ENCODE data around the gene ASXL1.
A peak's percentile ranks its signal among the peaks of the same experiment; 100 is the strongest.
"Not testable (repeated sequence)": the region's sequence is repeated elsewhere in the genome, so short reads cannot be mapped to it uniquely, and the experiment has no call there.

The ASXL1 gene

DNA sequence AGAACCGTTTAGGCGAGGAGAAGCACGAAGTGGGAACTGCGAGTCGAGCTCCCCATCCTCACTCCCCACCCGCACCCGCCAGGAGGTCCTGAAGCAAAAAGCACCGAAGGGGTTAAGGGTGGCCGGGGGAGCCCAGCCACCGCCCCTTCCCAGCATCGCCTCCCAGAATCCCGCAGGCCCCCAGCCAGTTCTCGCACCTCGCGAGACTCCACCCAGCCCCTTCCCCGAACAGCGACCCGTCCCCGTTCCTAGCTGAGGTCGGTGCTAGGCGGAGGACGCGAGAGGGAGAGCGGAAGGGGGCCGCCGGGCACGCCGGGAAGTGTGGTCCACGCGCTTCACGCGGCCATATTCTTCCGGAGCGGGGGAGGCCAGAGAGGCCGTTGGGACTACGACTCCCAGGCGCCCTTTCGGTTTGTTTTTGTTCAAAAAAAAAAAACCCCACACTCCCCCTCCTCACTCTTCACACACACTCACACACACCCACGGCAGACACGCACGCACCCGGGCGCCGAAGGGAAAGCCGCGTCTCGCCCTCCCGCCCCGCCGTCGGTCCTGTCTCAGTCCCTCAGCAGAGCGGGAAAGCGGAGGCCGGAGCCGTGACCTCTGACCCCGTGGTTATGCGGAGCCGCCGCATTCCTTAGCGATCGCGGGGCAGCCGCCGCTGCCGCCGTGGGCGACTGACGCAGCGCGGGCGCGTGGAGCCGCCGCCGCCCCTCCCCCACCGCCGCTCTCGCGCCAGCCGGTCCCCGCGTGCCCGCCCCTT is at the start of gene ASXL1:
ASXL1 (plus strand) TSS at position 463 of the 763 bp plus-strand sequence. CDS start 445 bp downstream, outside the sequence.
- DNase-seq, result peak; percentile 90

GRCh38 chr20:32312718-32313424 is 45.3 kb upstream of the ASXL1 start:
- DNase-seq, result no peak

DNA sequence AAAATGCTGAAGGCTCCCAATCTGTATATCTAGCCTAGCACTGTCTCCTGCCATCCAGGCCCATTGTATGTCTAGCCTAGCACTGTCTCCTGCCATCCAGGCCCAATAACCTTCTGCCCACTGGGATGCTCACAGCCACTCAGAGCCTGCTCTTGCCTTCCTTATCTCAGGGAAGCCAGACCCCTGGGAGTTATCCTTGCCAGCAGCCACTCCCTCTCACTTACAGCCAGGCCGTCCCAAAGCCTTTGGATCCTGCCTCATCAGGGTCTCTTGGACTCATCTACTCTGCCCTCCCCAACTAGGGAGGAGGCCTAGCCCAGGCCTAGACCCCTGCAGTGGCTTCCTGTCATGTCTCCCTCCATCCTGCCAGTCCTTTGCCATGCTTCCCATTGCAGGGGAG is 43.4 kb upstream of the ASXL1 start:
- no peak for DNase-seq

DNA sequence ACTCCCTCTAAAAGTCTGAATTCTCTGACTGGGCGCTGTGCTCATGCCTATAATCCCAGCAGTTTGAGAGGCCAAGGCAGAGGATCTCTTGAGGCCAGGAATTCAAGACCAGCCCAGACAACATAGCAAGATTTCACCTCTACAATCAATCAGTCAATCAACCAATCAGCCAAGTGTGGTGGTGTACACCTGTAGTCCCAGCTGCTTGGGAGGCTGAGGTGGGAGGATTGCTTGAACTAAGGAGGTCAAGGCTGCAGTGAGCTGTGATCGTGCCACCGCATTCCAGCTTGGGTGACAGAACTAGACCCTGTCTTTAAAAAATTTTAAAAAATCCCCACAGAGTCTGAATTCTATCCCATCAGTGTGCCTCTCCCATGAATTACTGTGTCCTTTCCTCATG is 42.7 kb upstream of the ASXL1 start:
- no peak for DNase-seq

GRCh38 chr20:32315891-32316290 is 42.2 kb upstream of the ASXL1 start:
- DNase-seq, result no peak

DNA sequence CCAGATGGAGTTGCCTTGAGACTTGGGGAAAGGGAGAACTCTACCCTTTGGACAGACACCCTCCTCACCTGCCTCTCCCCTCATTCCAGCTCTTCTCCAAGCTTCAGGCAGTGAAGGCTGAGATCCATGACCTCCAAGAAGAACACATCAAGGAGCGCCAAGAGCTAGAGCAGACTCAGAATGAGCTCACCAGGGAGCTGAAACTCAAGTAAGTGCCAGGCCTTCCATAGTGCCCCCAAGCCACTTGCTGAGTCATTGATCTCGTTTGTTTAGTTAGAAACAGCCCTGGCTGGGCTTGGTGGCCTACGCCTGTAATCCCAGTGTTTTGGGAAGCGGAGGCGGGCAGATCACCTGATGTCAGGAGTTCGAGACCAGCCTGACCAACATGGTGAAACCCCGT is 41.5 kb upstream of the ASXL1 start:
- no peak for DNase-seq

DNA sequence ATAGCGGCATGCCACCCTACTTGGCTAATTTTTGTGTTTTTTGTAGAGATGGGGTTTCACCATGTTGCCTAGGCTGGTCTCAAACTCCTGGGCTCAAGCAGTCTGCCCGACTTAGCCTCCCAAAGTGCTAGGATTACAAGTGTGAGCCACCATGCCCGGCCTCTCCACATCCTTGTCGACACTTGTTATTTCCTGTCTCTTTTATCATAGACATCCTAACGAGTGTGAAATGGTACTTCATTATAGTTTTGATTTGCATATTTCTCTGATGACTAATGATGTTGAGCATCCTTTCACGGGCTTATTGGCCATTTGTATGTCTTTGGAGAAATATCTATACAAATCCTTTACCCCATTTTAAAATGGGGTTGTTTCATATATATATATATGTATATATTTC is 39.0 kb upstream of the ASXL1 start:
- DNase-seq, result no peak

DNA sequence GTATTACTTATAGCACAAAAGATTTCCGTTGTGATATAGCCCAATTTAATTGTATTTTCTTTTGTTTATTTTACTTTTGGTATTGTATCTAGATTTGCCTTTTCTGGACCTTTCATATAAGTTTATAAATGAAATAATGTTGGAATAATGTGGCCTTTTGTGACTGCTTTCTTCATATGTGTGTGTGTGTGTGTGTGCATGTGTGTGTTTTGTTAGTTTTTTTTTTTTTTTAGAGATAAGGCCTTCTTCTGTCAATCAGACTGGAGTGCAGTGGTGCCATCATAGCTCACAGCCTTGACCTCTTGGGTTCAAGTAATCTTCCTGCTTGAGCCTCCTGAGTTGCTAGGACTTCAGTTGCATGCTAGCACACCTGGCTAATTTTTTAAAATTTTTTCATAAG is 37.8 kb upstream of the ASXL1 start:
- no peak for DNase-seq

GRCh38 chr20:32321390-32321789 is 36.7 kb upstream of the ASXL1 start:
- DNase-seq, result no peak

GRCh38 chr20:32322260-32322659 is 35.9 kb upstream of the ASXL1 start:
- DNase-seq, result not testable (repeated sequence)

DNA sequence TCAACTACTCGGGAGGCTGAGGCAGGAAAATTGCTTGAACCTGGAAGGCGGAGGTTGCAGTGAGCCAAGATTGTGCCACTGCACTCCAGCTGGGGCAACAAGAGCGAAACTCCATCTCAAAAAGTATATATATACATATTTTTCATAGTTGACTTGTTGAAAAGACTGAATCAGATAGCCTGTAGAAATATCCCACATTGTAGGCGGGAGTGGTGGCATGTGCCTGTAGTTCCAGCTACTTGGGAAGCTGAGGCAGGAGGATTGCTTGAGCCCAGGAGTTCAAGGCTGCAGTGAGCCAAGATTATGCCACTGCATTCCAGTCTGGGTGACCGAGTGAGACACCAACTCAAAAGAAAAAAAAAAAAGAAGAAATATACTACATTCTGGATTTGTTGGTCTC is 34.4 kb upstream of the ASXL1 start:
- not testable (repeated sequence) for DNase-seq

GRCh38 chr20:32325706-32326503 is 32.2 kb upstream of the ASXL1 start:
- DNase-seq, result no peak

DNA sequence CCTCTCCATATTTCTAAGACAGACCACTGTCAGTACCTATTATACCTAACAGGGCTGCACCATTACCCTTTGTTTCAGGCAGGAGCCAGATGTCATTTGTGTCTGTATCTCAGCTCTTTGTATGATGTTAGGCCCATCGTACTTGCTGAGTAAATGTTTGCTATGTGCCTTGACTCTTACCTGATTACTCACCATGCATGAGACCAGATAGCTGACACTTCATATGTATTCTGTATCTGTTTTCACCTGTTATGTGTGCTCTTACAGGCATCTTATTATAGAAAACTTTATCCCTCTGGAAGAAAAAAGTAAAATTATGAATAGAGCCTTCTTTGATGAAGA is 31.7 kb upstream of the ASXL1 start:
- DNase-seq, result no peak

- no peak for DNase-seq
Measured at GRCh38 chr20:32327087-32327681, 30.9 kb upstream of the ASXL1 start.

DNA sequence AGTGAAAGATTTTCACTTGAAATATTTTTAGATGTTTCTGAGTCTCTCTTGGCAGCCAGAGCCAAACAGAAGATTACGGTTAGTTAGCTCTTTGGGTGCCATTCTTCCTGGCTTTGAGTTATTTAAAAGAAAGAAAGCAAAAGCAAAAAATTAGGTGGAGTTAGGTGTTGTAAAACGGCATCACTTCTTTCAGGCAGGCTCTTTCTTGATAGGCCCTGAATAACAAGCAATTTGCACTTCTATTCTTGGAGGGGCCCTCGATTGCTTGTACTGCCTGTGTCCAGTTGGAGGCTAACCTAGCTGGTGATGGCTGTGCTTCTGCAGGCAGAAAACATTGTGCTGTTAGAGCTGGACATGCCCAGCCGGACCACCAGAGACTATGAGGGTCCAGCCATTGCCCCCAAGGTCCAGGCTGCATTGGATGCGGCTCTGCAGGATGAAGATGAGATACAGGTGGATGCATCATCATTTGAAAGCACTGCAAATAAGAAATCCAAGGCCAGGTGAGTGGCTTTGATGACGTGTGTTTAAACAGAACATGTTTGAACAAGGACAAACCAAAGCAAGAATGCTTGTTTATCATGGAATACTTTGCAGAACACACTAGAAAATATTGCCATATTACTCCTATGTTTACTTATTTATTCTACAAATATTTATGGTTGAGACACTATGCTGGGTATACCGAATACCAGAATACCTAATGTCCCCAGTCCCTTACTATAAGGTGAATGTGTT is 28.1 kb upstream of the ASXL1 start:
- DNase-seq, result no peak

DNA sequence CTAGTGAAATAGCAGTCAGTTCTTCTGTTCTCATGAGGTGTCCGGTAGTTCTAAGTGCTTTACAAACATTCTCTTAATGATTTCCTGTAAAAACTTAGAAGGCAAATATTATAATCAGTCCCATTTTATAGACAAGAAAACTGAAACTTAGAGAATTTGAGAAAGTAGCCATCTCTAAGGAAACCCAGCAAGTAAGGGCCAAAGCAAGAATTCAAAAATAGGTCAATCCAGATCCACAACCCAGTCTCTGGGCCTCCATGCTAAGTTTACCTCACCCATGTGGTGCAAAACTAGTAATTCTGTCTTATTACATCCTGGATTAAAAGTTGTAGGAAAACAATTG is 27.6 kb upstream of the ASXL1 start:
- no peak for DNase-seq

GRCh38 chr20:32332614-32333013 is 25.5 kb upstream of the ASXL1 start:
- DNase-seq, result no peak

DNA sequence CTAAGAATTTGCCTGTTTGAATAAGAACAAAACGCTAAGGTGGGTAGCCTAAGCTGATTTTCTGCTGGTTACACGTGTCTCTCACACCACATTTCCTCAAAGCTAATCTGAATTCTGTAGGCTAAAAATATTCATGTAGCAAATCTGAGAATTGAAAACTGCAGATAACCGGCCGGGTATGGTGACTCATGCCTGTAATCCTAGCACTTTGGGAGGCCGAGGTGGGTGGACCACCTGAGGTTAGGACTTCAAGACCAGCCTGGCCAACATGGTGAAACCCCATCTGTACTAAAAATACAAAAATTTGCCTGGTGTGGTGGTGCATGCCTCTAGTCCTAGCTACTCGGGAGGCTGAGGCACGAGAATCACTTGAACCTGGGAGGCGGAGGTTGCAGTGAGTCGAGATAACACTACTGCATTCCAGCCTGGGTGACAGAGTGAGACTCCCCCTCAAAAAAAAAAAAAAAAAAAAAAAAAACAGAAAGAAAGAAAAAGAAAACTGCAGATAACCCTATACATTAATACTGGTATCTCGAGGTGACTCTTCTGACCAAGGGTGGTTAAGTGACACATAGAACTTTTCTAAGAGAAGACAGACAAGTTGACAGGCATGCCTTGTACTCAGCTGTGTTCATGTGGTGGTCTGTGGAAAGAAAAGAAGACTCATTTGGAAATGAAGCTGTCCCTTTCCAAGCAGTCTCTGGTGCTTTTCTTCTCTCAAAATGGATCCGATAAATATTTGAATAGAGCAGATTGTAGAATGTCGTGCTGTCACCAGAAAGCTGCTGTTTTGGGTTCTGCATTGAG is 24.7 kb upstream of the ASXL1 start:
- DNase-seq, result no peak

- DNase-seq, result peak; percentile 25
Measured at GRCh38 chr20:32333988-32334885, 23.9 kb upstream of the ASXL1 start.

GRCh38 chr20:32336918-32337347 is 21.2 kb upstream of the ASXL1 start:
- DNase-seq, result no peak
